Kasumi-1 (cell line): ENCODE measurements around the gene LIN7B.
"Not testable (repeated sequence)": the region's sequence is repeated elsewhere in the genome, so short reads cannot be mapped to it uniquely, and the experiment has no call there.

Experiments
- DNase-seq, 2 experiments: peaks; one replicate each; lab custom pipeline; 2025; lab: John Stamatoyannopoulos, UW

The LIN7B gene

GRCh38 chr19:49118565-49119410, 4.6 kb downstream of the LIN7B start, which contains the start of gene C19orf73:
TSS of gene C19orf73 (minus strand) at chr19:49119143. CDS start at chr19:49119022, 121 bp downstream.
- DNase-seq, result peak; percentile 94

GRCh38 chr19:49119411-49120324, 5.5 kb downstream of the LIN7B start, which contains the start of gene PPFIA3:
TSS of gene PPFIA3 (plus strand) at chr19:49119544. CDS start at chr19:49127874, 8,330 bp downstream.
- DNase-seq, result no peak

GRCh38 chr19:49120325-49120683, 6.1 kb downstream of the LIN7B start:
- no peak for DNase-seq

- DNase-seq, result no peak
Observed at GRCh38 chr19:49120868-49121267, 6.7 kb downstream of the LIN7B start.

GRCh38 chr19:49121841-49122240, 7.7 kb downstream of the LIN7B start:
- DNase-seq, result not testable (repeated sequence)

- DNase-seq, result not testable (repeated sequence)
Observed at GRCh38 chr19:49123285-49123684, 9.1 kb downstream of the LIN7B start.

GRCh38 chr19:49125025-49125731, 11.0 kb downstream of the LIN7B start:
- no peak for DNase-seq

GRCh38 chr19:49126575-49126974, 12.4 kb downstream of the LIN7B start:
- no peak for DNase-seq

GRCh38 chr19:49127225-49127624, 13.1 kb downstream of the LIN7B start:
- not testable (repeated sequence) for DNase-seq

GRCh38 chr19:49127674-49128544, 13.7 kb downstream of the LIN7B start:
- peak; percentile 88 to 90 for DNase-seq

GRCh38 chr19:49128545-49129237, 14.5 kb downstream of the LIN7B start:
- DNase-seq, result no peak

GRCh38 chr19:49129238-49129583, 15.0 kb downstream of the LIN7B start:
- DNase-seq, result no peak

- DNase-seq, result no peak
Observed at GRCh38 chr19:49130325-49130724, 16.2 kb downstream of the LIN7B start.

- no peak for DNase-seq
Observed at GRCh38 chr19:49132974-49133609, 18.9 kb downstream of the LIN7B start.

- no peak for DNase-seq
Observed at GRCh38 chr19:49133621-49134454, 19.7 kb downstream of the LIN7B start.

GRCh38 chr19:49135686-49136085, 21.5 kb downstream of the LIN7B start:
- DNase-seq, result no peak

GRCh38 chr19:49136771-49137171, 22.6 kb downstream of the LIN7B start:
- DNase-seq, result no peak

GRCh38 chr19:49140951-49141350, 26.8 kb downstream of the LIN7B start:
- DNase-seq, result no peak

GRCh38 chr19:49141352-49141751, 27.2 kb downstream of the LIN7B start:
- no peak for DNase-seq
